DND-41 (cell line): Measurements from ENCODE around the gene RAD52.

Source experiments
- ATAC-seq: fragments of 200-7000 bp; cut with Tn5 transposase; 3 replicates; pipeline ENCODE4 v1.9.1; 2021; ENCODE audit warnings: low read depth; ENCODE audit not compliant: insufficient read depth
- DNase-seq: peaks from one replicate; pipeline ENCODE4 v3.0.0-alpha.2; 2020
- H2AFZ ChIP-seq: 2 replicates; pipeline ENCODE4 v1.6.0; 2012; ENCODE audit warnings: low read depth, low read length
- H3K27ac ChIP-seq: 2 replicates; pipeline ENCODE4 v1.5.1; 2012; ENCODE audit warnings: low read length, inconsistent platforms
- H3K27me3 ChIP-seq: fragments of 200-600 bp; sonication (generic); 2 replicates; pipeline ENCODE4 v1.6.0; 2012; ENCODE audit warnings: low read length, mild to moderate bottlenecking, inconsistent platforms; ENCODE audit not compliant: insufficient read depth, poor library complexity
- H3K36me3 ChIP-seq: 2 replicates; pipeline ENCODE4 v1.5.1; 2012; ENCODE audit warnings: low read length, inconsistent platforms; ENCODE audit not compliant: insufficient read depth
- H3K4me1 ChIP-seq: 2 replicates; pipeline ENCODE4 v1.5.1; 2012; ENCODE audit warnings: mild to moderate bottlenecking, low read length; ENCODE audit not compliant: insufficient read depth
- H3K4me2 ChIP-seq: 2 replicates; pipeline ENCODE4 v1.6.0; 2012; ENCODE audit warnings: mild to moderate bottlenecking, moderate library complexity, low read length, inconsistent platforms; ENCODE audit not compliant: insufficient read depth
- H3K4me3 ChIP-seq, 2 experiments: fragments of 200-600 bp in 1 of 2; shearing (Covaris generic) in 1 of 2; 2 replicates each; pipeline ENCODE4 v1.5.1; 2012 to 2016; ENCODE audit warnings: inconsistent platforms in 2 of 2, low read length in 2 of 2, mild to moderate bottlenecking in 2 of 2, low read depth in 1 of 2, moderate library complexity in 1 of 2
- H3K79me2 ChIP-seq: 2 replicates; pipeline ENCODE4 v1.6.0; 2012; ENCODE audit warnings: low read length, inconsistent platforms; ENCODE audit not compliant: insufficient read depth
- H3K9ac ChIP-seq: 2 replicates; pipeline ENCODE4 v1.6.0; 2012; ENCODE audit warnings: low read depth, mild to moderate bottlenecking, inconsistent platforms, low read length, moderate library complexity
- H3K9me3 ChIP-seq: 2 replicates; pipeline ENCODE4 v1.5.1; 2012; ENCODE audit warnings: low read length, moderate library complexity, mild to moderate bottlenecking, inconsistent platforms; ENCODE audit not compliant: insufficient read depth, severe bottlenecking
- H4K20me1 ChIP-seq: 2 replicates; pipeline ENCODE4 v1.6.0; 2012; ENCODE audit warnings: low read length; ENCODE audit not compliant: insufficient read depth
- EZH2 ChIP-seq: IDR thresholded peaks from 3 replicates; pipeline ENCODE4 v1.6.1; 2012; ENCODE audit warnings: borderline replicate concordance, low read depth, mild to moderate bottlenecking, moderate library complexity, low read length, inconsistent platforms; ENCODE audit not compliant: severe bottlenecking
- TF ChIP-seq, protein P1 (sequence below): IDR thresholded peaks from 2 replicates; pipeline ENCODE4 v1.5.1; 2012; ENCODE audit warnings: borderline replicate concordance, low read length, moderate library complexity, mild to moderate bottlenecking; ENCODE audit not compliant: poor library complexity, severe bottlenecking; ENCODE audit errors: extremely low read depth

Gene RAD52

DNA sequence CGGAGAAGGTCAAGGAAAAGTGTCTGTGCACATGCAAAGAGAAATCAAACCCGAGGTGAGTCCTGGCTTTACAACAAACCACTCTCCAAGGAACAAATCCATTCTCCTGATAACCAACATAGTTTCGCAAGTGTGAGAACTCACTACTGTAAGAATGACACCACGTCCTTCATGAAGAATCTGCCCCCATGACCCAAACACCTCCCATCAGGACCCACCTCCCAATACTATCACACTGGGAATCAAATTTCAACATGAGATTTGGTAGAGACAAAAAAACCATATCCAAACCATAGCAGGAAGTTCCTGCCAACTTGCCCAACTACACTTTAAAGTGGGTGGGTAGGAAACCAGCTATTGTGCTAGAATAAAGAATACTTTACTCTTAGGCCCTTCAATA lies 39.2 kb upstream of the RAD52 start:
- Histone ChIP-seq H2AFZ (peak overlapping the region; percentile 15; the same call in 1 of the 2 replicates), H3K36me3 (no peaks in the 10 kb centered on the region; the same call in 1 of the 2 replicates), H3K4me1 (peaks cover 38% of the 10 kb centered on the region), H3K27ac (peak overlapping the region; percentile 39), H3K4me3 (peak overlapping the region in 1 of 2 experiments; percentile 18; a peak in 1 of 4 replicates), H4K20me1 (no peaks in the 10 kb centered on the region), H3K9ac (peak overlapping the region; percentile 95; the same call in 1 of the 2 replicates), H3K79me2 (peaks cover 28% of the 10 kb centered on the region), H3K4me2 (peak overlapping the region; percentile 72), H3K27me3 (no peaks in the 10 kb centered on the region), H3K9me3 (no peaks in the 10 kb centered on the region)
- no peak for ATAC-seq
- TF ChIP-seq, protein P1, sequence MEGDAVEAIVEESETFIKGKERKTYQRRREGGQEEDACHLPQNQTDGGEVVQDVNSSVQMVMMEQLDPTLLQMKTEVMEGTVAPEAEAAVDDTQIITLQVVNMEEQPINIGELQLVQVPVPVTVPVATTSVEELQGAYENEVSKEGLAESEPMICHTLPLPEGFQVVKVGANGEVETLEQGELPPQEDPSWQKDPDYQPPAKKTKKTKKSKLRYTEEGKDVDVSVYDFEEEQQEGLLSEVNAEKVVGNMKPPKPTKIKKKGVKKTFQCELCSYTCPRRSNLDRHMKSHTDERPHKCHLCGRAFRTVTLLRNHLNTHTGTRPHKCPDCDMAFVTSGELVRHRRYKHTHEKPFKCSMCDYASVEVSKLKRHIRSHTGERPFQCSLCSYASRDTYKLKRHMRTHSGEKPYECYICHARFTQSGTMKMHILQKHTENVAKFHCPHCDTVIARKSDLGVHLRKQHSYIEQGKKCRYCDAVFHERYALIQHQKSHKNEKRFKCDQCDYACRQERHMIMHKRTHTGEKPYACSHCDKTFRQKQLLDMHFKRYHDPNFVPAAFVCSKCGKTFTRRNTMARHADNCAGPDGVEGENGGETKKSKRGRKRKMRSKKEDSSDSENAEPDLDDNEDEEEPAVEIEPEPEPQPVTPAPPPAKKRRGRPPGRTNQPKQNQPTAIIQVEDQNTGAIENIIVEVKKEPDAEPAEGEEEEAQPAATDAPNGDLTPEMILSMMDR, result no peak
- no peak for DNase-seq

GRCh38 chr12:981961-982360 lies 32.5 kb upstream of the RAD52 start:
- no peak overlapping the region for H3K4me3 ChIP-seq
- no peaks in the 10 kb centered on the region for H3K79me2 ChIP-seq
- ATAC-seq (no peak), DNase-seq (no peak)
- H3K36me3 ChIP-seq, result no peaks in the 10 kb centered on the region
- no peaks in the 10 kb centered on the region for H4K20me1 ChIP-seq
- H3K9ac ChIP-seq, result no peak overlapping the region
- no peaks in the 10 kb centered on the region for H3K9me3 ChIP-seq
- H3K4me1 ChIP-seq, result no peaks in the 10 kb centered on the region
- no peak overlapping the region for H2AFZ ChIP-seq
- H3K27ac ChIP-seq, result no peak overlapping the region
- TF ChIP-seq, protein P1, result no peak
- TF ChIP-seq EZH2, result no peak
- H3K27me3 ChIP-seq, result no peaks in the 10 kb centered on the region
- no peak overlapping the region for H3K4me2 ChIP-seq

DNA sequence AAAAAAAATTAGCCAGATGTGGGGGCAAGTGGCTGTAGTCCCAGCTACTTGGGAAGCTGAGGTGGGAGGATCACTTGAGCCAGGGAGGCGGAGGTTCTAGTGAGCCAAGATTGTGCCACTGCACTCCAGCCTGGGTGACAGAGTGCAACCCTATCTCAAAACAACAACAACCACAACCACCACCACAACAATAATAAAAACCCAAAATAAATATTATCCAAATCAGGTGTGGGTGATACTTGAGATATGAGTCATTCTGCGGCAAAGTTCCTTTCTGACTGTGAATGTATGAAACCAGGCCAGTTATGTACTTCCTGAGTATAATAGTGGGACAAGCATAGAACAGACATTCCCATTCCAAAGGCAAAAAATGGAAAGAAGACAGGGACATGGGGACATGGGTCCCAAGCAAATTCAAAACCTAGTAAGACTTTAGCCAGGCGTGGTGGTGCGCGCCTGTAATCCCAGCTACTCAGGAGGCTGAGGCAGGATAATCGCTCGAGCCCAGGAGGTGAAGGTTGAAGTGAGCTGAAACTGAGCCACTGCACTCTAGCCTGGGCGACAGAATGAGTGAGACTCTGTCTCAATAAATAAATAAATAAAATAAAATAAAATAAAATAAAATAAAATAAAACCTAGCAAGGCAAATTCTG lies 31.8 kb upstream of the RAD52 start:
- H4K20me1 ChIP-seq, result no peaks in the 10 kb centered on the region
- H3K36me3 ChIP-seq, result no peaks in the 10 kb centered on the region
- no peaks in the 10 kb centered on the region for H3K9me3 ChIP-seq
- ATAC-seq (no peak), DNase-seq (no peak)
- H3K4me1 ChIP-seq, result no peaks in the 10 kb centered on the region
- no peak overlapping the region for H3K9ac ChIP-seq
- no peak overlapping the region for H3K27ac ChIP-seq
- TF ChIP-seq EZH2, result no peak
- TF ChIP-seq, protein P1, result no peak
- no peaks in the 10 kb centered on the region for H3K27me3 ChIP-seq
- no peaks in the 10 kb centered on the region for H3K79me2 ChIP-seq
- H2AFZ ChIP-seq, result no peak overlapping the region
- H3K4me2 ChIP-seq, result no peak overlapping the region
- no peak overlapping the region for H3K4me3 ChIP-seq
